HUES64 (cell line): ENCODE measurements around the gene GMDS.

Source experiments
- H3K27ac ChIP-seq: 2 replicates; pipeline ENCODE4 v1.7.0; 2013; ENCODE audit warnings: low read depth, low read length, inconsistent platforms
- H3K27me3 ChIP-seq: 2 replicates; pipeline ENCODE4 v1.6.1; 2013; ENCODE audit warnings: mild to moderate bottlenecking, low read length; ENCODE audit not compliant: insufficient read depth
- H3K36me3 ChIP-seq: 2 replicates; pipeline ENCODE4 v1.6.1; 2013; ENCODE audit warnings: mild to moderate bottlenecking, low read length; ENCODE audit not compliant: insufficient read depth
- H3K4me1 ChIP-seq: 2 replicates; pipeline ENCODE4 v1.6.1; 2013; ENCODE audit warnings: mild to moderate bottlenecking, low read length, moderate library complexity; ENCODE audit not compliant: insufficient read depth
- H3K4me3 ChIP-seq: 2 replicates; pipeline ENCODE4 v1.5.1; 2013; ENCODE audit warnings: mild to moderate bottlenecking, low read length, moderate library complexity
- H3K9ac ChIP-seq: 2 replicates; pipeline ENCODE4 v1.6.1; 2013; ENCODE audit warnings: mild to moderate bottlenecking, low read depth, low read length
- H3K9me3 ChIP-seq: 2 replicates; pipeline ENCODE4 v1.6.1; 2013; ENCODE audit warnings: low read depth, low read length; ENCODE audit not compliant: insufficient read depth
- WGBS: fragments of 150-250, 120-280 bp; methylation state at CpG from one replicate; pipeline ENCODE4 v1.1.7; 2013; ENCODE audit warnings: missing lambda C conversion rate; 5-methylcytosine and 5-hydroxymethylcytosine counted together

Gene GMDS

DNA sequence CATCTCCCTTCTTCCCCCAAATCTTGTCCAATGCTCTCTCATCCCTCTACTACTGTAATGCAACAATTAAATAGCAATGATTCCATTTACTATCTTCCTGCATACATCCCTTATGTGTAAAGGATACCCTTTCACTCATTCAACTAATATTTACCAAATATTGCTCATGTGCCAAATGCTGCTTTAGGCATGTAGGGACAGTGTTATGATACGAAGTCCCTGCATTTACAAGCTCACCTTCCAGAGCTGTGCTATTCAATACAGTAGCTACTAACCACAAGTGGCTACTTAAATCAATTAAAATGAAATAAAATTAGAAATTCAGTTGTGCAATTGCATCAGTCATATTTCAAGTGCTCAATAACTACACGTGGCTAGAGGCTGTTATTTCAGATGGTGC is 41.1 kb downstream of the GMDS start:
- no peaks in the 10 kb centered on the region for H3K27me3 ChIP-seq
- no peak overlapping the region for H3K9ac ChIP-seq
- H3K4me1 ChIP-seq, result peaks cover 6% of the 10 kb centered on the region
- H3K27ac ChIP-seq, result no peak overlapping the region
- no peaks in the 10 kb centered on the region for H3K36me3 ChIP-seq
- 96% methylated on average over 2 of the region's 2 CpGs for WGBS
- no peak overlapping the region for H3K4me3 ChIP-seq
- no peaks in the 10 kb centered on the region for H3K9me3 ChIP-seq

DNA sequence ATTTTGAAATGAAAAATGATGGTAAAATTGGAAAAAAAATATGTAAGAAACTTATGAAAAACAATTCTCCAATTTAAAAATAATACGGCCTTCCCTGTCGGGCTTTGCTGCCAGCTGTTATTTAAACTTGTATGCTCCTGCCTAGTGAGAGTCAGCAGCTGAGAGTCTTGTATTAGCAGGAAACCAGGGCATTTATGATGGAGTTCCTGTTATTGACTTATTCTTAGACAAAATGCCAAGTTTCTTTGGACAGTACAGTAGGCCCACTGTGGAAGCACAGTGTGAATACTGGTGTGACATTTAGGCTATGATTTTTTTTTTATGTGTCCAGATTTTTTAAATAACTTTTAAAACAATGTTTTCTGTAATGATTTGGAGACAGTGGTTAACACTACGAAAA is 42.1 kb downstream of the GMDS start:
- 96% methylated on average over 2 of the region's 3 CpGs for WGBS
- H3K27me3 ChIP-seq, result no peaks in the 10 kb centered on the region

DNA sequence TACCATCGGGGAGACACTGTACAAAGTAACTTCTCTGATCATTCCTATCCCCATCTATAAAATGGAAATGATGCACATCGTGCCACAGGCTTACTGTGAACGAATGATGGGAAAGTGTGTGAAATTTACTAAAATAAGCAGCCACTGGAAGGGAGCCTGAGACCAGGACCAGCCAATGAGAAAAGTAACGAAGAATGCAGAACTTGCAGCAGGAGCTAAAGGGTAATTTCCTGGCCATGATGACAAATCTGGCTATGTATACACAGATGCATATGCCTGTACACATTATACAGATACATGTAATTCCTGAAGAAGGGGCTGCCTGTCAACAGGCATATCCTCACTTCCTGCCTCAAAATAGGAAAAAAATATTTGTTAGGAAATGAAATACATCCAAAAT is 47.4 kb downstream of the GMDS start:
- no peak overlapping the region for H3K27ac ChIP-seq
- WGBS, result 93% methylated on average over 4 of the region's 4 CpGs
- H3K36me3 ChIP-seq, result no peaks in the 10 kb centered on the region
- no peak overlapping the region for H3K9ac ChIP-seq
- H3K27me3 ChIP-seq, result no peaks in the 10 kb centered on the region
- no peak overlapping the region for H3K4me3 ChIP-seq
- H3K4me1 ChIP-seq, result peaks cover 12% of the 10 kb centered on the region
- no peaks in the 10 kb centered on the region for H3K9me3 ChIP-seq

More for the DNA sequence above, 42.1 kb downstream of the GMDS start:
- H3K9me3 ChIP-seq, result no peaks in the 10 kb centered on the region
- H3K9ac ChIP-seq, result no peak overlapping the region
- no peak overlapping the region for H3K27ac ChIP-seq
- H3K4me1 ChIP-seq, result peaks cover 6% of the 10 kb centered on the region
- no peaks in the 10 kb centered on the region for H3K36me3 ChIP-seq
- no peak overlapping the region for H3K4me3 ChIP-seq

GRCh38 chr6:2197177-2197671 is 48.2 kb downstream of the GMDS start:
- Histone ChIP-seq H3K4me3 (no peak overlapping the region), H3K4me1 (peaks cover 12% of the 10 kb centered on the region), H3K36me3 (no peaks in the 10 kb centered on the region), H3K27ac (no peak overlapping the region), H3K27me3 (no peaks in the 10 kb centered on the region), H3K9me3 (0 out of 2 replicates have a peak, but pooled peaks cover 4% of the 10 kb centered on the region), H3K9ac (no peak overlapping the region)
- 92% methylated on average over 7 of the region's 7 CpGs for WGBS

DNA sequence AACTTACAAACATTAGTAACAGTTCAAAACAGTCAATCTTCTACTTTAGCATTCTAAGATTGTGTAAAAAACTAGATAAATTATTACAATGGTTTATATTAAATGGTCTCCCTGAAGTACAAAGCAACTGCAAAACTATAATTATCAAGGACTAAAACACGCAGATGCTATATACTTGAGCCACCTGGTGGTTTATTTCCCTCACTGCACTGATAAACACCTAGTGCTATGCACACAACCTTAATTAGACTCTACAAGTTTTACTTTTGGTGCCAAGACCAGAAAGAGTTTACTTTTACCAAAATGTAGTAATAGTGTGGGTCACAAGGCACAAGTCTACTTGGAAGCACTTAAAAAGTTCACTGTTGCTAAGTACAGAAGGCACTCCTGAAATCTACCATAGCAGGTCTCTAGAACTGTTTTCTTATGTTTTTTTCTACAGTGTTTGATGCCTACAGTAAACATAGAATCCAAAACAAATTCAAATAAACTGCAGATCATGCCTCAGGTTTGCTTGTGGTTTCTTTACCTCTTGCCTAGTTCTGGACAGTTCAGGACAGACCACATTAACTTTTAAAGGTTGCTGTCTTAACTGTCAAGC is 49.2 kb downstream of the GMDS start:
- WGBS, result 51% methylated on average over 1 of the region's 1 CpG
- Histone ChIP-seq H3K9me3 (0 out of 2 replicates have a peak, but pooled peaks cover 5% of the 10 kb centered on the region), H3K36me3 (no peaks in the 10 kb centered on the region), H3K27me3 (no peaks in the 10 kb centered on the region), H3K27ac (no peak overlapping the region), H3K9ac (no peak overlapping the region), H3K4me3 (no peak overlapping the region), H3K4me1 (peaks cover 12% of the 10 kb centered on the region)

DNA sequence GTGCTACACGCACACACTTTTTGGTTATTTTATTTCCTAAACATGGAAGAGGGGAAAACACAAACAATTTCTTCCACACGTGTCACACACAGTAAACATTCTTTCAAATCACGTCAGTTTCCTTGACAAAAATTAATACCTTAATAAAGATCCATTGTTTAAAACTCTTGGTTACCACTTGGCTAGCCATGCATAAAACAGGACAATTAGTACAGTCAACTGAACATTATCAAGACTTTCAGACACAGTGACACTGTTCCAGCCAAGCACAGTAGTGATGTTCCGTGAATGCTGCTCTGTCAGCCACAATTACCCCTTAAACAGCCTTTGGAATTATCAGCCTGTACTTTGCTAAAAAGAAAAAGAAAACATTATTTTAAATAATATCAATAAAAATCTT is 50.8 kb downstream of the GMDS start:
- Histone ChIP-seq H3K27me3 (no peaks in the 10 kb centered on the region), H3K4me3 (no peak overlapping the region), H3K9me3 (0 out of 2 replicates have a peak, but pooled peaks cover 5% of the 10 kb centered on the region), H3K4me1 (peaks cover 12% of the 10 kb centered on the region), H3K27ac (no peak overlapping the region), H3K36me3 (no peaks in the 10 kb centered on the region), H3K9ac (no peak overlapping the region)
- WGBS, result 96% methylated on average over 4 of the region's 4 CpGs

GRCh38 chr6:2193931-2194330 is 51.5 kb downstream of the GMDS start:
- WGBS, result 98% methylated on average over 4 of the region's 5 CpGs
- Histone ChIP-seq H3K27me3 (no peaks in the 10 kb centered on the region), H3K9ac (no peak overlapping the region), H3K27ac (no peak overlapping the region), H3K9me3 (0 out of 2 replicates have a peak, but pooled peaks cover 5% of the 10 kb centered on the region), H3K4me1 (peaks cover 12% of the 10 kb centered on the region), H3K36me3 (no peaks in the 10 kb centered on the region), H3K4me3 (no peak overlapping the region)

DNA sequence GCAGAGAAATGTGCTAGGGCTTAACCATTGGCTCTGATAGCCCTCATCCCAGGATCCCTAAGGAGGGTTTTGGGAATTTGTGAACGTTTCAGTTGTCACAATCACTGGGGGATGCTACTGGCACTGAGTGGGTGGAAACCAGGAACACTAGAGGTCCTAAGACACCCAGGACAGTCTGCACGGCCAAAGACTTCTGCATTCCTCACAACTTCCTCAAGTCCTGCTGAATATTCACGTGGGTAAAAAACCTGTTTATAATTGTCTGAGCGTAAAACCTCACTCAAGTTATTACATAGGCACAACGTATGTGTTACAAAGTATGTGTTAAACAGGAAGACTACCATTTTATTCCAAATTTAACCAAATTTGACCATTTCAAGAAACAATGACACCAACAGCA is 52.4 kb downstream of the GMDS start:
- WGBS, result 95% methylated on average over 5 of the region's 5 CpGs
- H3K27me3 ChIP-seq, result no peaks in the 10 kb centered on the region
- no peak overlapping the region for H3K4me3 ChIP-seq
- H3K27ac ChIP-seq, result no peak overlapping the region
- H3K9me3 ChIP-seq, result 0 out of 2 replicates have a peak, but pooled peaks cover 5% of the 10 kb centered on the region
- H3K9ac ChIP-seq, result no peak overlapping the region
- H3K36me3 ChIP-seq, result no peaks in the 10 kb centered on the region
- H3K4me1 ChIP-seq, result peaks cover 20% of the 10 kb centered on the region

DNA sequence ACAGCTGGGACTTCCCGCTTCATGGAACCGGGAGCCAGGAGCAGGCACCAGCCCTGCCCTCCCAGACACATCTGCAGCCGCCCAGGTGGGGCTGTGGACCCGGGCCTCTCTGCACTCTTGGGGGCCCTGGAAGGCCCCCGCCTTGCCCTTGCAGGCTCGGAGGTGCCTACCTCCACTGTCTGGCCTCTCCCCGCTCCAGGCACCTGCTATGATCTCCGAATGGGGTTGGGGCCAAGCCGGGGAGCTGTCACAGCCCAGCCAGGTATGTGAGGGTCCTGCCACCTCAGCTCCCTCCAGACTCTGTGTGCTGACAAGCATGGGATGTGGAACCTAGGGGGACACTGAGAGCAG is 54.0 kb downstream of the GMDS start:
- WGBS, result 96% methylated on average over 9 of the region's 9 CpGs
- Histone ChIP-seq H3K27me3 (no peaks in the 10 kb centered on the region), H3K4me3 (no peak overlapping the region), H3K36me3 (no peaks in the 10 kb centered on the region), H3K9me3 (0 out of 2 replicates have a peak, but pooled peaks cover 5% of the 10 kb centered on the region), H3K4me1 (peaks cover 15% of the 10 kb centered on the region), H3K9ac (no peak overlapping the region), H3K27ac (no peak overlapping the region)

DNA sequence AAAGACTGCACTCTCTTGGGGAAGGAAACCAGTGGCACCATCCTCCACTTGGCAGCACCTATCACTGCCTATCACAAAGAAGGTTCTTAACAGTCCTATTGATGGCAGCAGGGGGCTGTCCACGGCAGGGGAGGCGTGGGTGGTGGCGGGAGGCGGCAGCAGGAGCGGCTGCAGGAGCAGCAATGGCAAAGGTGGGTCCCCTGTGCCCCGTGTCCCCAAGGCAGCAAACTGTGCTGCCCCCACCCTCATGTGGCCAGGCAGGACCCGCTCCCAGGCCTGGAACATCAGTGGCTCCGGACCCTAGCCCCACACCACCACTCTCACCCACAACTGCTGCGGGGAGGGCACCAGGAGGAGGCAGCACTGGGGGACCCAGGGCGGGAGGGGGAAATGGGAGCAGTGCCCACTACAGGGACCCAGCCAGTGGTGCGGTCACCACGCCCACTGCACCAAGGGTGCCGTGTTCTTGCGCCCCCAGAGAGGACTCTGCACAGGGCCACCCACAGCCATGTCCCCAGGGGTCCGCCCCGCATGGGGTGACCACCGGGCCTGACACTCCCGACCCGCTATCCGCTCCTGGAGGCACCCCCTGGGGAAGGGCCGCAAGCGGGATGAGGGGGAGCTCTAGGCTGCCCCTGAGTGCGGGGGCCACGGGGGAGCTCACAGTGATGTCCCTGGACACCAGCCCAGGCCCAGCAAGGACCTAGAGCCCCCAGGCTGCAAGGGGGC is 54.6 kb downstream of the GMDS start:
- WGBS, result 97% methylated on average over 24 of the region's 24 CpGs
- Histone ChIP-seq H3K9me3 (0 out of 2 replicates have a peak, but pooled peaks cover 5% of the 10 kb centered on the region), H3K9ac (no peak overlapping the region), H3K4me3 (no peak overlapping the region), H3K27ac (no peak overlapping the region), H3K36me3 (no peaks in the 10 kb centered on the region), H3K4me1 (peaks cover 15% of the 10 kb centered on the region), H3K27me3 (no peaks in the 10 kb centered on the region)

- WGBS, result 90% methylated on average over 3 of the region's 3 CpGs
These were observed 56.5 kb downstream of the GMDS start for GRCh38 chr6:2188856-2189384.

More at GRCh38 chr6:2188856-2189384, 56.5 kb downstream of the GMDS start:
- Histone ChIP-seq H3K27me3 (no peaks in the 10 kb centered on the region), H3K9ac (no peak overlapping the region), H3K4me3 (no peak overlapping the region), H3K4me1 (peaks cover 15% of the 10 kb centered on the region), H3K36me3 (no peaks in the 10 kb centered on the region), H3K27ac (no peak overlapping the region), H3K9me3 (0 out of 2 replicates have a peak, but pooled peaks cover 5% of the 10 kb centered on the region)
